SK-N-SH treated with all-trans-retinoic acid at 6 μM for 48 hours (cell line): ENCODE results near the gene HTR3E.
"Not testable (repeated sequence)": the region's sequence is repeated elsewhere in the genome, so short reads cannot be mapped to it uniquely, and the experiment has no call there.

ENCODE experiments used
- ARNTL ChIP-seq: fragments of 450-650 bp; formaldehyde crosslinking; IDR thresholded peaks from 2 replicates; pipeline ENCODE4 v1.5.0; 2020; ENCODE audit warnings: low read depth, mild to moderate bottlenecking, moderate library complexity, borderline replicate concordance
- BACH2 ChIP-seq: fragments of 250-450 bp; sonication (Bioruptor Pico); IDR thresholded peaks from 2 replicates; pipeline ENCODE4 v1.9.0; 2021; ENCODE audit warnings: mild to moderate bottlenecking, borderline replicate concordance
- CREB5 ChIP-seq: fragments of 250-450 bp; sonication (Bioruptor Pico); IDR thresholded peaks from 2 replicates; pipeline ENCODE4 v1.5.1; 2020; ENCODE audit warnings: low read depth, mild to moderate bottlenecking, moderate library complexity
- CSDC2 ChIP-seq: fragments of 250-450 bp; sonication (Bioruptor Pico); IDR thresholded peaks from 2 replicates; pipeline ENCODE4 v1.5.0; 2020; ENCODE audit warnings: mild to moderate bottlenecking, moderate library complexity
- GLIS3 ChIP-seq: fragments of 250-450 bp; sonication (Bioruptor Pico); IDR thresholded peaks from 2 replicates; pipeline ENCODE4 v1.5.0; 2020; ENCODE audit warnings: mild to moderate bottlenecking, moderate library complexity
- PATZ1 ChIP-seq: fragments of 250-450 bp; sonication (Bioruptor Pico); IDR thresholded peaks from 2 replicates; pipeline ENCODE4 v1.8.0; 2020; ENCODE audit warnings: mild to moderate bottlenecking, moderate library complexity, borderline replicate concordance
- RARB ChIP-seq: fragments of 250-450 bp; sonication (Bioruptor Pico); IDR thresholded peaks from 2 replicates; pipeline ENCODE4 v1.8.0; 2021; ENCODE audit warnings: mild to moderate bottlenecking, moderate library complexity
- SNAI2 ChIP-seq: fragments of 250-450 bp; sonication (Bioruptor Pico); IDR thresholded peaks from 2 replicates; pipeline ENCODE4 v1.5.0; 2020; ENCODE audit warnings: mild to moderate bottlenecking, moderate library complexity
- TCF4 ChIP-seq: fragments of 250-450 bp; sonication (Bioruptor Pico); IDR thresholded peaks from 2 replicates; pipeline ENCODE4 v1.8.0; 2021; ENCODE audit warnings: mild to moderate bottlenecking, moderate library complexity, borderline replicate concordance
- ZC3H10 ChIP-seq: fragments of 250-450 bp; sonication (Bioruptor Pico); IDR thresholded peaks from 2 replicates; pipeline ENCODE4 v1.5.1; 2021; ENCODE audit warnings: mild to moderate bottlenecking, moderate library complexity
- ZFP30 ChIP-seq: fragments of 450-650 bp; formaldehyde crosslinking; IDR thresholded peaks from 2 replicates; pipeline ENCODE4 v1.5.0; 2022; ENCODE audit warnings: mild to moderate bottlenecking, moderate library complexity
- ZNF565 ChIP-seq: fragments of 450-650 bp; formaldehyde crosslinking; conservative IDR thresholded peaks from 2 replicates; pipeline ENCODE4 v1.5.0; 2020; ENCODE audit warnings: low read depth, mild to moderate bottlenecking, moderate library complexity
- ZNF70 ChIP-seq: fragments of 450-650 bp; formaldehyde crosslinking; IDR thresholded peaks from 2 replicates; pipeline ENCODE4 v1.5.0; 2020; ENCODE audit warnings: mild to moderate bottlenecking, moderate library complexity
- ZNF8 ChIP-seq: fragments of 450-650 bp; formaldehyde crosslinking; IDR thresholded peaks from 2 replicates; pipeline ENCODE4 v1.5.0; 2020; ENCODE audit warnings: mild to moderate bottlenecking, moderate library complexity

GRCh38 chr3:184121031-184121430 lies 24.2 kb downstream of the HTR3E start:
- TF ChIP-seq BACH2; CREB5 (CRISPR knock-in tag); ZFP30; RARB (CRISPR knock-in tag); PATZ1 (CRISPR knock-in tag); ARNTL (CRISPR knock-in tag); ZNF8 (CRISPR knock-in tag); SNAI2 (CRISPR knock-in tag); ZNF565 (CRISPR knock-in tag); TCF4 (CRISPR knock-in tag); ZNF70 (CRISPR knock-in tag); CSDC2; GLIS3 (CRISPR knock-in tag); ZC3H10: not testable (repeated sequence)
